PC-3 (cell line): Measurements from ENCODE around the gene MAIP1. TPM values are rescaled to one million over a fixed set of nuclear protein-coding genes. Genes with fewer than 3 reads are reported as not detected.

Experiments used
- ATAC-seq: fragments of 200-7000 bp; cut with Tn5 transposase; 2 replicates; pipeline ENCODE4 v1.9.1; 2020; ENCODE audit warnings: mild to moderate bottlenecking, moderate library complexity
- BruUV-seq: library from RNA; stranded (reverse); fragments of 400-500 nt; replicated peaks from 2 replicates; lab custom pipeline; 2021; lab: Mats Ljungman, UMichigan
- CTCF ChIA-PET: fragments of 300-600 bp; sonication (Branson Sonifier 250); formaldehyde crosslinking; loops from one replicate; lab custom pipeline; 2022; ENCODE audit warnings: antibody characterized with exemption; lab: Charles Lee
- POLR2A ChIA-PET: fragments of 300-600 bp; sonication (Branson Sonifier 250); formaldehyde crosslinking; loops from one replicate; lab custom pipeline; 2022; ENCODE audit warnings: antibody characterized with exemption; ENCODE audit not compliant: unreplicated experiment; lab: Charles Lee
- DNase-seq: peaks from one replicate; pipeline ENCODE4 v3.0.0-alpha.2; 2015
- H2AFZ ChIP-seq: fragments of 300-600 bp; sonication (generic); 2 replicates; pipeline ENCODE4 v1.6.0; 2016; ENCODE audit warnings: antibody characterized with exemption, low read length
- H3F3A ChIP-seq: fragments of 300-600 bp; sonication (generic); one replicate; pipeline ENCODE4 v1.6.0; 2017; ENCODE audit warnings: antibody characterized with exemption, low read length, control low read depth, mild to moderate bottlenecking; ENCODE audit not compliant: unreplicated experiment
- H3K27ac ChIP-seq: fragments of 300-600 bp; sonication (generic); 2 replicates; pipeline ENCODE4 v1.5.1; 2016; ENCODE audit warnings: mild to moderate bottlenecking, low read length
- H3K27me3 ChIP-seq: fragments of 300-600 bp; sonication (generic); 2 replicates; pipeline ENCODE4 v1.6.1; 2016; ENCODE audit warnings: low read length, mixed read lengths
- H3K36me3 ChIP-seq: fragments of 300-600 bp; sonication (generic); 2 replicates; pipeline ENCODE4 v1.6.1; 2016; ENCODE audit warnings: low read depth, mixed run types, low read length, mixed read lengths
- H3K4me1 ChIP-seq: fragments of 300-600 bp; sonication (generic); 2 replicates; pipeline ENCODE4 v1.5.1; 2016; ENCODE audit warnings: low read length; ENCODE audit not compliant: insufficient read depth
- H3K4me2 ChIP-seq: fragments of 300-600 bp; sonication (generic); 2 replicates; pipeline ENCODE4 v1.6.0; 2016; ENCODE audit warnings: low read length
- H3K4me3 ChIP-seq: fragments of 300-600 bp; sonication (generic); 2 replicates; pipeline ENCODE4 v1.5.1; 2016; ENCODE audit warnings: mild to moderate bottlenecking, low read length, mixed read lengths
- H3K79me2 ChIP-seq: fragments of 300-600 bp; sonication (generic); 2 replicates; pipeline ENCODE4 v1.6.1; 2017; ENCODE audit warnings: low read length, mixed read lengths
- H3K9ac ChIP-seq: fragments of 300-600 bp; sonication (generic); 2 replicates; pipeline ENCODE4 v1.6.0; 2016; ENCODE audit warnings: mild to moderate bottlenecking, low read length
- H3K9me2 ChIP-seq: fragments of 300-600 bp; sonication (generic); replicated peaks from 2 replicates; pipeline ENCODE4 v1.6.1; 2016; ENCODE audit warnings: mixed run types, low read length, mixed read lengths
- H3K9me3 ChIP-seq: fragments of 300-600 bp; sonication (generic); 2 replicates; pipeline ENCODE4 v1.6.1; 2016; ENCODE audit warnings: low read length, mixed read lengths
- H4K20me1 ChIP-seq: fragments of 300-600 bp; sonication (generic); 2 replicates; pipeline ENCODE4 v1.6.1; 2016; ENCODE audit warnings: low read length, mixed read lengths
- CTCF ChIP-seq: fragments of 300-600 bp; sonication (generic); conservative IDR thresholded peaks from 2 replicates; pipeline ENCODE4 v1.5.1; 2017; ENCODE audit warnings: antibody characterized with exemption, low read depth, mild to moderate bottlenecking, low read length
- EZH2 ChIP-seq: fragments of 300-600 bp; sonication (generic); IDR thresholded peaks from one replicate; pipeline ENCODE4 v1.6.1; 2017; ENCODE audit warnings: antibody characterized with exemption, mild to moderate bottlenecking, low read length; ENCODE audit not compliant: unreplicated experiment
- EZH2phosphoT487 ChIP-seq: fragments of 300-600 bp; sonication (generic); IDR thresholded peaks from 2 replicates; pipeline ENCODE4 v1.6.1; 2018; ENCODE audit warnings: mild to moderate bottlenecking, antibody characterized with exemption, low read length, borderline replicate concordance
- intact Hi-C: fragments of 100-400 bp; cut with micrococcal nuclease; formaldehyde crosslinking; loops from 2 replicates; pipeline ENCODE4 v1.9.0; 2023
- total RNA-seq: library from RNA; depleted of rRNA; stranded (reverse); fragments of >200 nt; gene quantifications from 2 replicates; pipeline ENCODE4 v1.2.3, GENCODE V29; 2014

MAIP1 gene
- total RNA-seq, 1 experiment from 2014 or later: 44.7 TPM

- Histone ChIP-seq H3K9me3 (no peaks in the 10 kb centered on the region), H4K20me1 (no peaks in the 10 kb centered on the region), H3K36me3 (no peaks in the 10 kb centered on the region), H3K4me3 (no peak overlapping the region), H2AFZ (no peak overlapping the region), H3K9ac (no peak overlapping the region), H3F3A (no peaks in the 10 kb centered on the region), H3K27me3 (no peaks in the 10 kb centered on the region), H3K79me2 (no peaks in the 10 kb centered on the region), H3K4me1 (no peaks in the 10 kb centered on the region; the same call in 1 of the 2 replicates), H3K27ac (no peak overlapping the region), H3K9me2 (no peaks in the 10 kb centered on the region; the same call in 1 of the 2 replicates), H3K4me2 (no peak overlapping the region)
- BruUV-seq: no TSS peak
- ChIA-PET CTCF (no interaction called here), POLR2A (no interaction called here)
- DNase-seq: no peak
- intact Hi-C loops: loop anchor here (10.0 kb wide), 1 partner anchor 147 kb away; no protein-coding TSS in a partner anchor
- TF ChIP-seq EZH2 (no peak), EZH2phosphoT487 (no peak), CTCF (no peak)
- no peak for ATAC-seq
These were observed 32.8 kb downstream of the MAIP1 start for GRCh38 chr2:199988151-199988550.

DNA sequence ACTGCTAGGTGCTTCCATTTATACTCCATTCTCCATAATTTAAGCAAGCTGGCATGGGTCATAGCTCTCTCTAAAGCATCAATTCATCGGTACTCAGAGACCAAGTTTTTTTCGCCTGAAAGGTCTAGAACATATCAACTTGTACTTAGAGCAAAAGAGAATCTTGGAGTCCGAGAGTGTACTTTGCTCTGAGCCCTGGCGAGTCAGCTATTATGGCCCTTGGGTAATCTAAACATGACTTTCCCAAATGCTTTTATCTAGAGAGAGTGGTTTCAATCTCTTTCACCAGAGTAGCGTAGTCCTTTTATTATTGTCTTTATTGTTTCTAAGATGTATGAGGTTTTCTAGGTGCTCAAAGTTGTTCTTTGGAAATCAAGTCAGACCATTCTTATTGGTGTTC lies 34.4 kb downstream of the MAIP1 start:
- no peaks in the 10 kb centered on the region for H3F3A ChIP-seq
- H2AFZ ChIP-seq: no peak overlapping the region
- no peaks in the 10 kb centered on the region; the same call in 1 of the 2 replicates for H3K4me1 ChIP-seq
- no peaks in the 10 kb centered on the region for H4K20me1 ChIP-seq
- no peak for DNase-seq
- CTCF ChIA-PET: interaction anchor here (0.6 kb wide), 1 partner anchor 147 kb away, joined by 3 read pairs; no protein-coding TSS in a partner anchor
- H3K9ac ChIP-seq: no peak overlapping the region
- H3K36me3 ChIP-seq: no peaks in the 10 kb centered on the region
- H3K4me3 ChIP-seq: no peak overlapping the region
- H3K9me2 ChIP-seq: no peaks in the 10 kb centered on the region; the same call in 1 of the 2 replicates
- no peaks in the 10 kb centered on the region for H3K27me3 ChIP-seq
- no peaks in the 10 kb centered on the region for H3K9me3 ChIP-seq
- H3K4me2 ChIP-seq: no peak overlapping the region
- no peak for TF ChIP-seq EZH2
- no peaks in the 10 kb centered on the region for H3K79me2 ChIP-seq
- BruUV-seq: no TSS peak
- intact Hi-C loops: loop anchor here (10.0 kb wide), 1 partner anchor 145 kb away; no protein-coding TSS in a partner anchor
- H3K27ac ChIP-seq: no peak overlapping the region
- POLR2A ChIA-PET: no interaction called here
- ATAC-seq: no peak

- intact Hi-C loops: no loop called here
- Histone ChIP-seq H3K36me3 (no peaks in the 10 kb centered on the region), H3K27me3 (no peaks in the 10 kb centered on the region), H3K4me2 (no peak overlapping the region), H3K79me2 (no peaks in the 10 kb centered on the region), H3K9me2 (no peaks in the 10 kb centered on the region; the same call in 1 of the 2 replicates), H3K4me1 (no peaks in the 10 kb centered on the region), H3K9ac (no peak overlapping the region), H3K9me3 (no peaks in the 10 kb centered on the region), H3F3A (no peaks in the 10 kb centered on the region), H4K20me1 (no peaks in the 10 kb centered on the region), H2AFZ (no peak overlapping the region), H3K27ac (no peak overlapping the region), H3K4me3 (no peak overlapping the region)
- no peak for DNase-seq
- ChIA-PET CTCF (no interaction called here), POLR2A (no interaction called here)
- no peak for ATAC-seq
- no TSS peak for BruUV-seq
- TF ChIP-seq EZH2 (no peak), CTCF (no peak), EZH2phosphoT487 (no peak)
These were observed 36.3 kb downstream of the MAIP1 start for GRCh38 chr2:199991691-199992090.
